Measurements from ENCODE around the gene TRPM2. TPM values are rescaled to one million over a fixed set of nuclear protein-coding genes. Genes with fewer than 3 reads are reported as not detected.

The TRPM2 gene
- total RNA-seq, 1 experiment from 2014 or later, result 28.1 TPM

DNA sequence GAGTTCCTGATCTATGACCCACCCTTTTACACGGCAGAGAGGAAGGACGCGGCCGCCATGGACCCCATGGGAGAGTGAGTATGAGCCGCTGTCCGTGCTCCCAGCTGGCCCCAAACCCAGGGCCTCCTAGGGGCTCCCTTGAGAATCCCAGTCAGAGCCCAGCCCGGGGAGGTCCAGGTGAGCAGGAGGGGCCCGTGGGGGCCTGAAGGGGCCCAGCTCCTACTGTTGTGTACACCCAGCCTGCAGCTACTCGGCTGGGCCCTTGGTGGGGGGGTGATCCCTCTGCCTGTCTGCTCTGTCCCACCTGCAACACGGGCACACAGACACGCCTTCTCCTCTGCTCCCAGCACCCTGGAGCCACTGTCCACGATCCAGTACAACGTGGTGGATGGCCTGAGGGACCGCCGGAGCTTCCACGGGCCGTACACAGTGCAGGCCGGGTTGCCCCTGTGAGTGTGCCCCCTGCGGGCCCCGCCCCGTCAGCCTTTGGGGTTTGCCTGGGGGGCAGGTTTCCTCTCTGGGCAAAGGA lies 73.3 kb downstream of the TRPM2 start:
- H3K27me3 ChIP-seq (ENCODE audit: insufficient read depth, low read length), result no peaks in the 10 kb centered on the region
- intact Hi-C loops (cut with micrococcal nuclease), result no loop called here
- peaks cover 45% of the 10 kb centered on the region for H3K79me2 ChIP-seq (ENCODE audit: insufficient read depth, low read length)
- H3K9ac ChIP-seq (ENCODE audit: low read length), result peak overlapping the region; percentile 95
- BruUV-seq (replicated peaks), result no TSS peak
- no peak for ATAC-seq
- H3K9me2 ChIP-seq (ENCODE audit: insufficient read depth), result no peaks in the 10 kb centered on the region
- ChIA-PET CTCF (interaction anchor here (1.2 kb wide), 1 partner anchor 18 kb away, joined by 3 read pairs; no protein-coding TSS in a partner anchor), RAD21 (ENCODE audit: low non-redundant PET in 1 of 2, low total read pairs in 2 of 2, uncharacterized antibody in 2 of 2, unreplicated experiment in 2 of 2) (no interaction called here), POLR2A (no interaction called here)
- H3K4me3 ChIP-seq (replicated peaks in 1 of 2; ENCODE audit: low read depth in 1 of 2, low read length in 2 of 2), result peak overlapping the region; percentile 85 to 88
- peaks cover 0 to 14% of the 10 kb centered on the region in 2 experiments; a peak in 1 of 4 replicates for H3K36me3 ChIP-seq (ENCODE audit: control insufficient read depth in 1 of 2, insufficient read depth in 2 of 2, low read length in 2 of 2)
- H4K20me1 ChIP-seq (ENCODE audit: insufficient read depth), result no peaks in the 10 kb centered on the region
- peaks cover 4 to 36% of the 10 kb centered on the region in 2 experiments; a peak in 3 of 4 replicates for H3K4me1 ChIP-seq (ENCODE audit: control insufficient read depth in 1 of 2, insufficient read depth in 2 of 2, low read length in 2 of 2)
- DNase-seq (ENCODE audit: low read depth, low spot score), result no peak
- peak overlapping the region; percentile 95 for H3K4me2 ChIP-seq (ENCODE audit: low read length)
- H2AFZ ChIP-seq (ENCODE audit: low read depth, low read length, poor library complexity, severe bottlenecking), result no peak overlapping the region
- peaks cover 4 to 6% of the 10 kb centered on the region in 2 experiments; a peak in 3 of 4 replicates for H3K9me3 ChIP-seq (ENCODE audit: control insufficient read depth in 1 of 2, insufficient read depth in 1 of 2, low read depth in 1 of 2, low read length in 2 of 2)
- H3K27ac ChIP-seq (ENCODE audit: low read depth, low read length), result peak overlapping the region; percentile 88
- TF ChIP-seq RAD21 (IDR thresholded peaks at IDR 0.05; ENCODE audit: low read depth) (no peak), POLR2AphosphoS5 (IDR thresholded peaks at IDR 0.05; ENCODE audit: low read depth, low read length) (no peak), ELF1 (IDR thresholded peaks at IDR 0.05; ENCODE audit: borderline replicate concordance, low read depth) (no peak), ZNF274 (IDR thresholded peaks at IDR 0.05; ENCODE audit: low read depth, low read length) (no peak), SRF (IDR thresholded peaks at IDR 0.05; ENCODE audit: low read depth) (no peak), EZH2 (IDR thresholded peaks at IDR 0.05) (no peak), FOSL1 (IDR thresholded peaks at IDR 0.05; ENCODE audit: low read depth) (no peak), ZFX (IDR thresholded peaks at IDR 0.05) (no peak), TCF7L2 (IDR thresholded peaks at IDR 0.05; ENCODE audit: borderline replicate concordance, extremely low read depth, insufficient read depth, insufficient read length) (no peak), CEBPB (IDR thresholded peaks at IDR 0.05; ENCODE audit: low read depth) (no peak), POLR2A (IDR thresholded peaks at IDR 0.05; ENCODE audit: borderline replicate concordance, extremely low read depth, insufficient read depth, insufficient read length) (no peak), EGR1 (IDR thresholded peaks at IDR 0.05; ENCODE audit: low read depth) (no peak), YY1 (IDR thresholded peaks at IDR 0.05; ENCODE audit: extremely low read depth, insufficient replicate concordance, low read depth, low read length) (no peak), CBX3 (IDR thresholded peaks at IDR 0.05; ENCODE audit: low read depth) (no peak), JUND (IDR thresholded peaks at IDR 0.05) (no peak), SIN3A (IDR thresholded peaks at IDR 0.05; ENCODE audit: low read depth) (no peak)
- TF ChIP-seq, protein P1, sequence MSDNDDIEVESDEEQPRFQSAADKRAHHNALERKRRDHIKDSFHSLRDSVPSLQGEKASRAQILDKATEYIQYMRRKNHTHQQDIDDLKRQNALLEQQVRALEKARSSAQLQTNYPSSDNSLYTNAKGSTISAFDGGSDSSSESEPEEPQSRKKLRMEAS (IDR thresholded peaks at IDR 0.05), result no peak
- TF ChIP-seq, protein P2, sequence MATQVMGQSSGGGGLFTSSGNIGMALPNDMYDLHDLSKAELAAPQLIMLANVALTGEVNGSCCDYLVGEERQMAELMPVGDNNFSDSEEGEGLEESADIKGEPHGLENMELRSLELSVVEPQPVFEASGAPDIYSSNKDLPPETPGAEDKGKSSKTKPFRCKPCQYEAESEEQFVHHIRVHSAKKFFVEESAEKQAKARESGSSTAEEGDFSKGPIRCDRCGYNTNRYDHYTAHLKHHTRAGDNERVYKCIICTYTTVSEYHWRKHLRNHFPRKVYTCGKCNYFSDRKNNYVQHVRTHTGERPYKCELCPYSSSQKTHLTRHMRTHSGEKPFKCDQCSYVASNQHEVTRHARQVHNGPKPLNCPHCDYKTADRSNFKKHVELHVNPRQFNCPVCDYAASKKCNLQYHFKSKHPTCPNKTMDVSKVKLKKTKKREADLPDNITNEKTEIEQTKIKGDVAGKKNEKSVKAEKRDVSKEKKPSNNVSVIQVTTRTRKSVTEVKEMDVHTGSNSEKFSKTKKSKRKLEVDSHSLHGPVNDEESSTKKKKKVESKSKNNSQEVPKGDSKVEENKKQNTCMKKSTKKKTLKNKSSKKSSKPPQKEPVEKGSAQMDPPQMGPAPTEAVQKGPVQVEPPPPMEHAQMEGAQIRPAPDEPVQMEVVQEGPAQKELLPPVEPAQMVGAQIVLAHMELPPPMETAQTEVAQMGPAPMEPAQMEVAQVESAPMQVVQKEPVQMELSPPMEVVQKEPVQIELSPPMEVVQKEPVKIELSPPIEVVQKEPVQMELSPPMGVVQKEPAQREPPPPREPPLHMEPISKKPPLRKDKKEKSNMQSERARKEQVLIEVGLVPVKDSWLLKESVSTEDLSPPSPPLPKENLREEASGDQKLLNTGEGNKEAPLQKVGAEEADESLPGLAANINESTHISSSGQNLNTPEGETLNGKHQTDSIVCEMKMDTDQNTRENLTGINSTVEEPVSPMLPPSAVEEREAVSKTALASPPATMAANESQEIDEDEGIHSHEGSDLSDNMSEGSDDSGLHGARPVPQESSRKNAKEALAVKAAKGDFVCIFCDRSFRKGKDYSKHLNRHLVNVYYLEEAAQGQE (IDR thresholded peaks at IDR 0.05; ENCODE audit: low read depth), result no peak
- TF ChIP-seq, protein P3, sequence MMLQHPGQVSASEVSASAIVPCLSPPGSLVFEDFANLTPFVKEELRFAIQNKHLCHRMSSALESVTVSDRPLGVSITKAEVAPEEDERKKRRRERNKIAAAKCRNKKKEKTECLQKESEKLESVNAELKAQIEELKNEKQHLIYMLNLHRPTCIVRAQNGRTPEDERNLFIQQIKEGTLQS (IDR thresholded peaks at IDR 0.05), result no peak
